GM18858 (cell line): Measurements from ENCODE around the gene CAMTA1.

Source experiments
- ATAC-seq: cut with Tn5 transposase; IDR thresholded peaks from one replicate; pipeline ENCODE4 v1.9.1; 2021; ENCODE audit not compliant: unreplicated experiment

Gene CAMTA1

GRCh38 chr1:6969762-6970161, 184.5 kb downstream of the CAMTA1 start:
- ATAC-seq = no peak

- no peak for ATAC-seq
These were observed 185.0 kb downstream of the CAMTA1 start for GRCh38 chr1:6970221-6970620.

- no peak for ATAC-seq
These were observed 185.8 kb downstream of the CAMTA1 start for GRCh38 chr1:6971048-6971447.

GRCh38 chr1:6971699-6972098, 186.4 kb downstream of the CAMTA1 start:
- ATAC-seq = no peak

GRCh38 chr1:6972399-6972798, 187.1 kb downstream of the CAMTA1 start:
- no peak for ATAC-seq

- ATAC-seq = no peak
These were observed 190.2 kb downstream of the CAMTA1 start for GRCh38 chr1:6975331-6976043.

- no peak for ATAC-seq
These were observed 190.8 kb downstream of the CAMTA1 start for GRCh38 chr1:6976044-6976375.

- no peak for ATAC-seq
These were observed 193.9 kb downstream of the CAMTA1 start for GRCh38 chr1:6979003-6979613.

- ATAC-seq = no peak
These were observed 196.3 kb downstream of the CAMTA1 start for GRCh38 chr1:6981595-6981994.

- ATAC-seq = no peak
These were observed 197.2 kb downstream of the CAMTA1 start for GRCh38 chr1:6982443-6982842.

- ATAC-seq = no peak
These were observed 197.6 kb downstream of the CAMTA1 start for GRCh38 chr1:6982860-6983259.

GRCh38 chr1:6984536-6984935, 199.3 kb downstream of the CAMTA1 start:
- ATAC-seq = no peak

GRCh38 chr1:6984986-6985385, 199.7 kb downstream of the CAMTA1 start:
- ATAC-seq = no peak

- no peak for ATAC-seq
These were observed 200.5 kb downstream of the CAMTA1 start for GRCh38 chr1:6985549-6986276.

GRCh38 chr1:6986281-6986680, 201.0 kb downstream of the CAMTA1 start:
- ATAC-seq = no peak

GRCh38 chr1:6987940-6988339, 202.7 kb downstream of the CAMTA1 start:
- no peak for ATAC-seq

GRCh38 chr1:6988796-6989195, 203.5 kb downstream of the CAMTA1 start:
- ATAC-seq = no peak

- ATAC-seq = no peak
These were observed 204.2 kb downstream of the CAMTA1 start for GRCh38 chr1:6989212-6990159.

GRCh38 chr1:6991266-6991665, 206.0 kb downstream of the CAMTA1 start:
- ATAC-seq = no peak

GRCh38 chr1:6995789-6996188, 210.5 kb downstream of the CAMTA1 start:
- ATAC-seq = no peak

- ATAC-seq = no peak
These were observed 211.1 kb downstream of the CAMTA1 start for GRCh38 chr1:6996371-6996770.
